PC-9 (cell line): ENCODE data around the gene ZNF154.

Experiments used
- CTCF ChIP-seq: fragments of 200-600 bp; sonication (generic); conservative IDR thresholded peaks from 2 replicates; pipeline ENCODE4 v1.6.1; 2017; ENCODE audit warnings: mixed run types, antibody characterized with exemption, mild to moderate bottlenecking, moderate library complexity
- EZH2 ChIP-seq: fragments of 200-600 bp; sonication (generic); IDR thresholded peaks from 2 replicates; pipeline ENCODE4 v1.8.0; 2017; ENCODE audit warnings: antibody characterized with exemption, low read depth

GRCh38 chr19:57757941-57758340, 48.9 kb upstream of the ZNF154 start:
- TF ChIP-seq CTCF, result no peak
- no peak for TF ChIP-seq EZH2
